Measurements from ENCODE around the gene SCAND1.
A peak's percentile ranks its signal among the peaks of the same experiment; 100 is the strongest.

SCAND1 gene

GRCh38 chr20:35909176-35909575 is 45.1 kb downstream of the SCAND1 start:
- no peak for TF ChIP-seq CTCF (IDR thresholded peaks at IDR 0.05; ENCODE audit: insufficient read depth, low read depth, low read length, missing control alignments)
- peak; percentile 52 for DNase-seq (ENCODE audit: low read depth)
- no peak overlapping the region for H3K4me3 ChIP-seq (ENCODE audit: low read depth, low read length)

GRCh38 chr20:35908007-35908406 is 46.3 kb downstream of the SCAND1 start:
- no peak for DNase-seq (ENCODE audit: low read depth)
- H3K4me3 ChIP-seq (ENCODE audit: low read depth, low read length): no peak overlapping the region

GRCh38 chr20:35907017-35907701 is 47.1 kb downstream of the SCAND1 start:
- H3K4me3 ChIP-seq (ENCODE audit: low read depth, low read length): no peak overlapping the region
- DNase-seq (ENCODE audit: low read depth): no peak
- no peak for TF ChIP-seq CTCF (IDR thresholded peaks at IDR 0.05; ENCODE audit: insufficient read depth, low read depth, low read length, missing control alignments)

More at GRCh38 chr20:35908007-35908406, 46.3 kb downstream of the SCAND1 start:
- no peak for TF ChIP-seq CTCF (IDR thresholded peaks at IDR 0.05; ENCODE audit: insufficient read depth, low read depth, low read length, missing control alignments)

- no peak overlapping the region for H3K4me3 ChIP-seq (ENCODE audit: low read depth, low read length)
- no peak for DNase-seq (ENCODE audit: low read depth)
- TF ChIP-seq CTCF (IDR thresholded peaks at IDR 0.05; ENCODE audit: insufficient read depth, low read depth, low read length, missing control alignments): no peak
These were observed 49.2 kb downstream of the SCAND1 start for GRCh38 chr20:35904982-35905663.

DNA sequence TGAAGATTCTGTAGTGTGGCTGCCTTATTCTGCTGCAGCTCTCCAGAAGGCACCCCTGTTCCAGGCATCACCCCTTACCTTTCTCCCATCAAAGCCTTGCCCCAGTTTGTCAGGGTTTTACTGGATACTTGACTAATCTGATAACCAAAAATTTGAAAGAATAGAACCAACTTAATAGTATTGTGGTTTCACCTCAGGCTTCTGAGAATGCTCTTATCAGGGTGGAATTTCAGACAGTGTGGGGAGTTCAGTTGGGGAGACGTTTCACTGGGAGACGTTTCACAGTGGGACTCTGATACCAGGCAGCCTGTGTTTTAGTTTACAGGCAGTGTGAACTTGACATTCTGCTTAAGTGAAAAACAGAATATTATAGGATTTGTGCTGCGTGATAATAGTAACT is 50.5 kb downstream of the SCAND1 start:
- H3K4me3 ChIP-seq (ENCODE audit: low read depth, low read length): no peak overlapping the region
- no peak for DNase-seq (ENCODE audit: low read depth)
- TF ChIP-seq CTCF (IDR thresholded peaks at IDR 0.05; ENCODE audit: insufficient read depth, low read depth, low read length, missing control alignments): no peak

All from GM12865 (cell line).